Activated T-cell treated with anti-CD3 and anti-CD28 coated beads, Interleukin-2, amount 50 U/mL, for 24 hours (primary cell): ENCODE results near the gene PARD6B.
"Not testable (repeated sequence)": the region's sequence is repeated elsewhere in the genome, so short reads cannot be mapped to it uniquely, and the experiment has no call there.

Source experiments
- DNase-seq: peaks from one replicate; pipeline ENCODE4 v3.0.0-alpha.2; 2020
- H3K27ac Mint-ChIP-seq: 2 replicates; pipeline ENCODE4 v1.8.0; 2020; ENCODE audit warnings: mild to moderate bottlenecking, mixed read lengths
- H3K27me3 Mint-ChIP-seq: 2 replicates; pipeline ENCODE4 v1.8.0; 2020; ENCODE audit warnings: mixed read lengths
- H3K36me3 Mint-ChIP-seq: 2 replicates; pipeline ENCODE4 v1.8.0; 2020; ENCODE audit warnings: low read depth, mixed read lengths
- H3K4me1 Mint-ChIP-seq: 2 replicates; pipeline ENCODE4 v1.8.0; 2020; ENCODE audit warnings: low read depth, mixed read lengths
- H3K4me3 Mint-ChIP-seq: 2 replicates; pipeline ENCODE4 v1.8.0; 2020; ENCODE audit warnings: mild to moderate bottlenecking, moderate library complexity, mixed read lengths
- H3K9me3 Mint-ChIP-seq: 2 replicates; pipeline ENCODE4 v1.8.0; 2020; ENCODE audit warnings: mixed read lengths

PARD6B gene

DNA sequence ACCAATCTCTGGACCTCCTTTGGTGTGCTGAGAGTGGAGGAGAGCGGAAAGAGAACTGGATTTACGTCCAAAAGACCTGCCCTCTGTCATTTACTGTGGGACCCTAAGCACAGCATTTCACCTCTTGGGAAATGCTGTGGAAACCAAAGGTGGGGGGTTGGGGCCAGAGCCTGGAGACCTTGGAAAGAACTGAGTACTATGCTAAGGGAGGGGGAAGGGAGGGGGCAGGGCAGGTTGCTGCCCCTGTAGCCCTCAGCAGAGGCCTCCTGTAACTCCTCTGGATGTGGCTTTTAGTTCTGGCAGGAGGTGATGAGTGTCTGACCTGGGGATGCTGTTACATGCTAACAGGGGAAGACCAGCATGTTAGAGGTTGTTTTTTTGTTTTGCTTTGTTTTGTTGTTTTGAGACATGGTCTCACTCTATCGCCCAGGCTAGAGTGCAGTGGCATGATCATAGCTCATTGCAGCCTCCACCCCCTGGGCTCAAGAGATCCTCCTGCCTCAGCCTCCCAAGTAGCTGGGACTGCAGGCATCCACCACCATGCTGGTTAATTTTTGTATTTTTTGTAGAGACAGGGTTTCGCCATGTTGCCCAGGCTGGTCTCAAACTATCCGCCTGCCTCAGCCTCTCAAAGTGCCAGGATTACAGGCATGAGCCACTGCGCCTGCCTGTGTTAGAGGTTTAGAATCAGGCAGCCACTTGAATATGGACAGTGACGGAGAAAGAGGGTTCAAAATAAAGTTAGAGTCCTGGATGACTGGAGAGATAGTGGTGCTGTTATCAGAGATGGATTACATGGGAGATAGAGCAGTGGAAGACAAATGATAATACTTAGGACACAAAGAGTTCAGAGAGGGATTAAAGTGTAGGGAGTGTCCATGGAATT lies 18.4 kb upstream of the PARD6B start:
- DNase-seq = no peak
- Mint-ChIP-seq H3K4me1 (no peaks in the 10 kb centered on the region), H3K36me3 (no peaks in the 10 kb centered on the region), H3K4me3 (no peak overlapping the region), H3K27me3 (peaks cover 27% of the 10 kb centered on the region), H3K27ac (no peak overlapping the region), H3K9me3 (no peaks in the 10 kb centered on the region)

DNA sequence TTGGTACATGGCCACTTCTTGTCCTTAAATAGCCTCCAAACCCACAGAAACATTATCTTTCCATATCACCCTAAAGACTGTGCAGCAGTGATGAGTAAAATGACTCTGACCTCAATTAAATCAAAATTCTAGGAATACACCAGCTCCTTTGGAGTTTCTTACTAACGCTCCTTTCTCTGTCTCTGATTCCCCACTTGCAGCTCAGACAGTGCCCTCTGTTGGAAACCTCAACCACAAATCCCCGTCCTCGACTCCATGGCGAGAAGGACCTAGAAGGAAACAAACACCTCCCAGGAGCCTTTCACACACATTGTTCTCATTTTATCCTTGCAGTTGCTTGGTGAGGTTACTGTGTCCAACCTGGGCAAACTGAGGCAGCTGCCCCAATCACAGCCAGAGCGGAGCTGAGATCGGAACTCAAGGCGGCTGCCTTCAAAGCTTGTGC lies 17.7 kb upstream of the PARD6B start:
- Mint-ChIP-seq H3K27me3 (peaks cover 27% of the 10 kb centered on the region), H3K27ac (no peak overlapping the region)

GRCh38 chr20:50714426-50714825 lies 17.0 kb upstream of the PARD6B start:
- not testable (repeated sequence) for H3K9me3 Mint-ChIP-seq, H3K4me3 Mint-ChIP-seq, H3K36me3 Mint-ChIP-seq, DNase-seq, H3K27ac Mint-ChIP-seq, H3K4me1 Mint-ChIP-seq
- peaks cover 27% of the 10 kb centered on the region for H3K27me3 Mint-ChIP-seq

More for the DNA sequence above, 17.7 kb upstream of the PARD6B start:
- DNase-seq = no peak
- no peak overlapping the region for H3K4me3 Mint-ChIP-seq
- H3K36me3 Mint-ChIP-seq = no peaks in the 10 kb centered on the region
- H3K4me1 Mint-ChIP-seq = no peaks in the 10 kb centered on the region
- no peaks in the 10 kb centered on the region for H3K9me3 Mint-ChIP-seq

DNA sequence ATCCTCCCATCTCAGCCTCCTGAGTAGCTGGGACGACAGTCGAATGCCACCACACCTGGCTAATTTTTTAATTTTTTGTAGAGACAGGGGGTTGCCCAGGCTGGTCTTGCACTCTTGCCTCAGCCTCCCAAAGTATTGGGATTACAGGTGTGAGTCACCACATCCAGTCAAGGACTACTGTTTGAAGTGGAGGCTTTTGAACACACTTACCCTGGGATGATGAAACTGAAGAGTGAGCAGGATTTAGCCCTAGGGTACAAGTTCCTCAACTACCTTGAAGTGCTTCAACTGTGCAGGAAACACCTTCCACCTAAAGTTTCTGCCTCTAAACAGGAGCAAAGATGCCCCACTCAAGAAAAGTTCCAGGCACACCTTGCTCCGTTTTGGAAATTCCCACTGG lies 15.7 kb upstream of the PARD6B start:
- H3K9me3 Mint-ChIP-seq = no peaks in the 10 kb centered on the region
- H3K4me3 Mint-ChIP-seq = no peak overlapping the region
- no peaks in the 10 kb centered on the region for H3K36me3 Mint-ChIP-seq
- H3K27me3 Mint-ChIP-seq = peaks cover 27% of the 10 kb centered on the region
- H3K27ac Mint-ChIP-seq = no peak overlapping the region
- H3K4me1 Mint-ChIP-seq = no peaks in the 10 kb centered on the region
- DNase-seq = no peak

DNA sequence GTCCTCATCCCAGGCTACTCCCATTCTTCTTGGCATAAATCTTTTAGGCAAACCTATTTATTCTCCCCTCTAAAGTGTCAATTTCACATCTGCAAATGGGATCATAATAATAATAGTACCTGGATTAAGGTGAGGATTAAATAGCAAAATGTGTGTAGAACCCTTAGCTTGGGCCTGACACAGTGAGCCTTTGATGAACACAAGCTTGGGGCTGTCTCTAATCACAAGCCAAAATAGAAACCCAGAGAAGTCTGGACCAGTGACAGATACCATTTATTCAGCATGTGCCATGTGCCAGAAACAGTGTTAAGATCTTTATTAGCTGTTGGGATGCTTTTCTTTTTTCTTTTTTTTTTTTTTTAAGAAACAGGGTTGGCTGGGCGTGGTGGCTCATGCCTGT lies 14.9 kb upstream of the PARD6B start:
- no peak for DNase-seq
- no peak overlapping the region for H3K4me3 Mint-ChIP-seq
- H3K27me3 Mint-ChIP-seq = peaks cover 25% of the 10 kb centered on the region
- no peaks in the 10 kb centered on the region for H3K9me3 Mint-ChIP-seq
- no peaks in the 10 kb centered on the region for H3K36me3 Mint-ChIP-seq
- H3K4me1 Mint-ChIP-seq = no peaks in the 10 kb centered on the region
- no peak overlapping the region for H3K27ac Mint-ChIP-seq

GRCh38 chr20:50717312-50717711 lies 14.1 kb upstream of the PARD6B start:
- no peak for DNase-seq
- H3K4me3 Mint-ChIP-seq = no peak overlapping the region
- no peaks in the 10 kb centered on the region for H3K36me3 Mint-ChIP-seq
- H3K27me3 Mint-ChIP-seq = peaks cover 20% of the 10 kb centered on the region
- H3K4me1 Mint-ChIP-seq = no peaks in the 10 kb centered on the region
- H3K27ac Mint-ChIP-seq = no peak overlapping the region
- no peaks in the 10 kb centered on the region for H3K9me3 Mint-ChIP-seq

DNA sequence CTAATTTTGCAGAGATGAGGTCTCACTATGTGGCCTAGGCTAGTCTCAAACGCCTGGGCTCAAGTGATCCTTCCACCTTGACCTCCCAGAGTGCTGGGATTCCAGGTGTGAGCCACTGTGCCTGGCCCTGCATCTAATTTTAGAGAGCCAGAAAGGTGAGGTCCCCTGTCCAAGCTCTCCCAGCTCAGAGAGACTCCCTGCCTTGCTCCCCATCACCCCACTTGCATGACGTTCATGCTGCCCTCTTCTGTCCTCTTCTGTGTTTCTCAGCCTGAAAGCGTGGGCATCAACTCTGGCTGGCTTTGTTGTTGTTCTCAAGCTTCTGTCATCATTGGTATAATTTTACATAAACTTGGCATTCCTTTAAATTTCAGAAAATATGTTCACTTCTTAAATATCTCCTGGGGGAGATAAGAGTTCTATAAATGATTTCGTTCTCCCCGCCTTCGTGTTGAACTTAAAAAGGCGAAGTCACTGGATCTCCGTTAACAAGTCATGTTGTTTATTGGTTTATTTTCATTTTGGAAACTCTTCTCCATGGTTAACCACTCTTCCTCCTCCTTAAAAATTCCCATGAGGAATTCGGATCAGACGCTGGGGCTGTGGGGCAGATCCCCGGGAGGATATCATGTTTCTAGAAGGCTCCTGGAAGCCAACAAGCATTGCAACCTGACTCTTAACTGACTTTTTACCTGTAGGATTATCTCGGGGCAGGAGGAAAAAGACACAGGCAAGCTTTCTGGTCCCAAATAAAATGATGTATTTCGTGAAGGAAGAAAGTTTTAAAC lies 13.2 kb upstream of the PARD6B start:
- Mint-ChIP-seq H3K4me1 (peaks cover 2% of the 10 kb centered on the region), H3K9me3 (no peaks in the 10 kb centered on the region), H3K36me3 (no peaks in the 10 kb centered on the region), H3K27ac (no peak overlapping the region), H3K4me3 (no peak overlapping the region), H3K27me3 (peaks cover 13% of the 10 kb centered on the region)
- DNase-seq = no peak

- Mint-ChIP-seq H3K4me3 (no peak overlapping the region), H3K9me3 (no peaks in the 10 kb centered on the region), H3K27ac (no peak overlapping the region), H3K4me1 (peaks cover 2% of the 10 kb centered on the region), H3K27me3 (peaks cover 5% of the 10 kb centered on the region), H3K36me3 (no peaks in the 10 kb centered on the region)
- DNase-seq = no peak
Observed at GRCh38 chr20:50719328-50719727, 12.1 kb upstream of the PARD6B start.

- no peak for DNase-seq
- Mint-ChIP-seq H3K4me3 (no peak overlapping the region), H3K36me3 (no peaks in the 10 kb centered on the region), H3K27ac (no peak overlapping the region), H3K27me3 (peaks cover 5% of the 10 kb centered on the region), H3K4me1 (peaks cover 2% of the 10 kb centered on the region), H3K9me3 (no peaks in the 10 kb centered on the region)
Observed at GRCh38 chr20:50720026-50720425, 11.4 kb upstream of the PARD6B start.

DNA sequence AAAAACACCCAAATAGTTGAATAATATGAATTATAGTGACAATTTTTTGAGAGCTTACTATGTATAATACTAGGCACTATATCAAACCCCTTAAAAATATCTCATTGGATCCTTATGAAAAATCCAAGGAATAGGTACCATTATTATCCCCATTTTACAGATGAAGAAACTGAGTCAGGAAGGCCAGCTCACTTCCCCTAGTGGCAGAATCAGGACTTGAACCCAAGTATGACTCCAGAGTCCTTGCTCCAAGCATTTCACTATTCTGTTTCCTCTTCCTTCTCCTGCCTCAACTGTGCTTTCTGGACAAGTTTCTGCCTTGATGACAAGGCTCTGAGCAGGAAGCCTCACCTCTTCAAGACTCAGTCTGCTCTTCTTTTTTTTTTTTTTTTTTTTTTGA lies 10.8 kb upstream of the PARD6B start:
- Mint-ChIP-seq H3K4me3 (no peak overlapping the region), H3K4me1 (peaks cover 2% of the 10 kb centered on the region), H3K27me3 (no peaks in the 10 kb centered on the region), H3K9me3 (no peaks in the 10 kb centered on the region), H3K36me3 (no peaks in the 10 kb centered on the region), H3K27ac (no peak overlapping the region)
- DNase-seq = no peak

GRCh38 chr20:50721881-50722281 lies 9.5 kb upstream of the PARD6B start:
- H3K27ac Mint-ChIP-seq = no peak overlapping the region

DNA sequence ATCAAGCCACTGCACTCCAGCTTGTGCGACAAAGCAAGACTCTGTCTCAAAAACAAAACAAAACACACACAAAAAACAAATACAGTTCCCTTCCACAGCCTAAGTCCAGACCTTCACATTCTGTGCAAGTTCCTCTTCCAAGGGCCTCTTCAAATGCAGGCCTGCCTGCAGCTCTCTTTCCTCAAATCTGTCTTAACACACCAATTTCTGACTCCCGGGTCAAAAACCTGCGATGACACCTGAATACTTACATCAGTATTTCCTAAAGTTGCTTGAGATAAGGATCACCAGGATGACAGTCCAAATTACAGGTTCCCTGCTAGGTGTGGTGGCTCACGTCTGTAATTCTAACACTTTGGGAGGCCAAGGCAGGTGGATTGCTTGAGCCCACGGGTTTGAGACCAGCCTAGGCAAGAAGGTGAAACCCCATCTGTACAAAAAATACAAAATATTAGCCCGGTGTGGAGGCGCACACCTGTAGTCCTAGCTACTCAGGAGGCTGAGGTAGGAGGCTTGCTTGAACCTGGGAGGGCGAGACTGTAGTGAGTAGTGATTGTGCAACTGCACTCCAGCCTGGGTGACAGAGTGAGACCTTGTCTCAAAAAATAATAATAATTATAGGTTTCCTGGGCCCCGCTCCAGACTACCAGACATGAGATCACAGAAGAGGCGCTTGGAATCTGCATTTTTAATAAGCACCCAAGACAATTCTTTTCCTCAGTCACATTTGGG lies 8.8 kb upstream of the PARD6B start:
- H3K36me3 Mint-ChIP-seq = no peaks in the 10 kb centered on the region
- no peaks in the 10 kb centered on the region for H3K9me3 Mint-ChIP-seq
- no peak for DNase-seq
- no peak overlapping the region for H3K4me3 Mint-ChIP-seq
- H3K27ac Mint-ChIP-seq = peak overlapping the region; percentile 11
- no peaks in the 10 kb centered on the region for H3K27me3 Mint-ChIP-seq
- H3K4me1 Mint-ChIP-seq = peaks cover 14% of the 10 kb centered on the region

More at GRCh38 chr20:50721881-50722281, 9.5 kb upstream of the PARD6B start:
- Mint-ChIP-seq H3K27me3 (no peaks in the 10 kb centered on the region), H3K4me3 (no peak overlapping the region), H3K9me3 (no peaks in the 10 kb centered on the region), H3K4me1 (peaks cover 7% of the 10 kb centered on the region), H3K36me3 (no peaks in the 10 kb centered on the region)
- DNase-seq = no peak

DNA sequence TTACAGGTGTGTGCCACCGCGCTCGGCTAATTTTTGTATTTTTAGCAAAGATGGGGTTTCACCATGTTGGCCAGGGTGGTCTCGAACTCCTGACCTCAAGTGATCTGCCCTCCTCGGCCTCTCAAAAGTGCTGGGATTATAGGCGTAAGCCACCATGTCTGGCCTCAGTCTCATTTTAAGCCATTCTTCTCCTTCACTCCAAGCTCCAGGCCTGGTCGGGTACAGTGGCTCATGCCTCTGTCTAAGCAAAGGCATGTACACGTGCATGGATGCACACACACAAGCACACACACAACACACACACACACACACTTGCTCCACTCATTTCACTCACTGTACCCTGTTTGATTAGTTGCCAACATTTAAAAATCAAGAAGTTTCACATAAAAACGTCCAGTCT lies 7.7 kb upstream of the PARD6B start:
- no peak for DNase-seq
- Mint-ChIP-seq H3K9me3 (no peaks in the 10 kb centered on the region), H3K27me3 (no peaks in the 10 kb centered on the region), H3K27ac (no peak overlapping the region), H3K4me1 (peaks cover 14% of the 10 kb centered on the region), H3K36me3 (no peaks in the 10 kb centered on the region), H3K4me3 (no peak overlapping the region)

DNA sequence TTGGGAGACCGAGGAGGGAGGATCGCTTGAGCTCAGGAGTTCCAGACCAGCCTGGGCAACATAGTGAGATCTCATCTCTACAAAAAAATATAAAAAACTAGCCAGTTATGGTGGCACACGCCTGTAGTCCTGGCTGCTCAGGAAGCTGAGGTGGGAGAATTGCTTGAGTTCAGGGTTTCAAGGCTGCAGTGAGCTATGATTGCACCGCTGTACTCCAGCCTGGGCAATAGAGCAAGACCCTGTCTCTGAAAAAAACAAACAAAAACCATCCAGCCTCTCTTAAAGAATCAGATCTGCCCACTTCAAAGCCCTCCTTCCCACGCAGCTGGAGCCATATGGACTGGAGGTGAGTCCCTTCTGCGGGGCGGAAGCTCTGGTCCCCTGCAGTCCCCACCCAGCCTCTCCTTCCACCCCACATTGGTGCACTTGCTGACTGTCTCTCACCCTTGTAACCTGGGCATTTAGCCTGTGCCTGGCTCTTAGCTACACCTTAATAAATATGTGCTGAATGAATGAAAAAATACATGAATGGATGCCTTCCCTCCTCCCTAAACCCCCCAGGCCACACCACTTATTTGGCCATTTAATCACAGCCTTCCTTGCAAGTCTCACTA lies 7.2 kb upstream of the PARD6B start:
- Mint-ChIP-seq H3K4me3 (no peak overlapping the region), H3K4me1 (peaks cover 14% of the 10 kb centered on the region), H3K36me3 (no peaks in the 10 kb centered on the region), H3K27ac (no peak overlapping the region), H3K9me3 (no peaks in the 10 kb centered on the region), H3K27me3 (no peaks in the 10 kb centered on the region)
- DNase-seq = no peak
